T-helper 2 cell treated with Interferon-gamma antibody and Interleukin-4, amounts not matched to agents 100 ng/mL and 5 ng/mL, for 36 hours (primary cell): ENCODE results near the gene ALS2CL. TPM values are rescaled to one million over a fixed set of nuclear protein-coding genes. Genes with fewer than 3 reads are reported as not detected.

Experiments used
- intact Hi-C: fragments of 100-400 bp; cut with micrococcal nuclease; formaldehyde crosslinking; loops from one replicate; pipeline ENCODE4 v1.15.1; 2023
- total RNA-seq: library from RNA; stranded (reverse); gene quantifications from 2 replicates; pipeline ENCODE4 v1.2.3, GENCODE V29; 2022

ALS2CL gene
- total RNA-seq, 1 donor from 2014 or later = 3.5 TPM

DNA sequence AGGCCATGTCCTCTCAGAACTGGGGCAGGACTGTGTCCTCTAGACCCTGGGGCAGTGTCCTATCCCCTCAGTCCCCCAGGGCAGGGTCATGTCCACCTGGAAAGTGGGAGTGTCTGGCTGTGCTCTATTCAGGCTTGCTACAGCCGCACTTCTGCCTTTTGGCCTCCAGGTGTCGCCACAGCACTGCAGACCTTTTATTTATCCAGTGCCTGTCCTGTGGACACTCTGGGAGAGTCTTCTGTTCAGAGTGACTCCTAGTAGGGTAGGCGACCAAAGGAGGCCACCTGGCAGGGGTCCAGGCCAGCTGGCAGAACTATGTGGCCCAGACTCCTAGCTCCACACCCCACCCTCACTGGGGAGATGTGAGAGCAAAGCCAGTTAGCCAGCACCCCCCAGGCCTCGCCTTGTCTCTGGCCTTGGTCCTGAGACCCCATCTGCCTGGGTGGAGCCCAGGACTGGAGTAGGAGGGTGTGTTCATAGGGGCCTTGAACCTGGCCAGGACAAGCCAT is 11.6 kb upstream of the ALS2CL start:
- intact Hi-C loops = loop anchor here (1.0 to 2.0 kb wide), 2 partner anchors 190 to 666 kb away; no protein-coding TSS in a partner anchor

DNA sequence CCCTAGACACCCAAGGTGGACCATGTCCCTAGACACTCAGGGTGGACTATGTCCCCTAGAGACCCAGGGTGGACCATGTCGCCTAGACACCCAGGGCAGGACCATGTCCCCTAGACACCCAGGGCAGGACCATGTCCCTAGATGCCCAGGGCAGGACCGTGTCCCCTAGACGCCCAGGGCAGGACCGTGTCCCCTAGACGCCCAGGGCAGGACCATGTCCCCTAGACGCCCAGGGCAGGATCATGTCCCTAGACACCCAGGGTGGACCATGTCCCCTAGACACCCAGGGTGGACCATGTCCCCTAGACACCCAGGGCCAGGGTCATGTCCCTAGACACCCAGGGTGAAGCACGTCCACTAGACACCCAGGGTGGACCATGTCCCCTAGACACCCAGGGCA is 10.9 kb upstream of the ALS2CL start:
- intact Hi-C loops = loop anchor here (2.0 kb wide), 1 partner anchor 666 kb away; no protein-coding TSS in a partner anchor

DNA sequence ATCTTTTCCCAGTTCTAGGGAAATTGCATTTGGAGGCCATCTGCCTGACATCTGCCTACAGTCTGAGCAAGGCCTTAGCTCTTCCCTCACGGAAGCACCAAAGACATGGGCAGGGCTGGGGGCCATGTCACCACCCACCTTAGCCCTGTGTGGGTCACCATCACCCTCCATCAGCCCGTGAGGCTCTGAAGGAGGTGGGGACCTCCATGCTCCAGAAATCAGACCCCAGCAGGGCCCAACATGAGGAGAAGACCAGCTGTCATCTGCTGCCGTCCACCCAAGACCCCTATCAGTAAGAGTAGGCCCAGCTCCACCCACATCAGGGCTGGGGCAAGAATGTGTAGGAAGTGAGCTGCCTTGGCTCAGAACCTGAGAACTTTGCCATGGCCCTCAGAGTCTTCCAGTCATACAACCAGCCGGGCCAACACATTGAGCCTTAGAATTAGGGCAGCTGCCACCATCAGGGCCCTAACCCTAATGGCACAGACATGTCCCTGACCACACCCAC is 9.6 kb upstream of the ALS2CL start:
- intact Hi-C loops = no loop called here

DNA sequence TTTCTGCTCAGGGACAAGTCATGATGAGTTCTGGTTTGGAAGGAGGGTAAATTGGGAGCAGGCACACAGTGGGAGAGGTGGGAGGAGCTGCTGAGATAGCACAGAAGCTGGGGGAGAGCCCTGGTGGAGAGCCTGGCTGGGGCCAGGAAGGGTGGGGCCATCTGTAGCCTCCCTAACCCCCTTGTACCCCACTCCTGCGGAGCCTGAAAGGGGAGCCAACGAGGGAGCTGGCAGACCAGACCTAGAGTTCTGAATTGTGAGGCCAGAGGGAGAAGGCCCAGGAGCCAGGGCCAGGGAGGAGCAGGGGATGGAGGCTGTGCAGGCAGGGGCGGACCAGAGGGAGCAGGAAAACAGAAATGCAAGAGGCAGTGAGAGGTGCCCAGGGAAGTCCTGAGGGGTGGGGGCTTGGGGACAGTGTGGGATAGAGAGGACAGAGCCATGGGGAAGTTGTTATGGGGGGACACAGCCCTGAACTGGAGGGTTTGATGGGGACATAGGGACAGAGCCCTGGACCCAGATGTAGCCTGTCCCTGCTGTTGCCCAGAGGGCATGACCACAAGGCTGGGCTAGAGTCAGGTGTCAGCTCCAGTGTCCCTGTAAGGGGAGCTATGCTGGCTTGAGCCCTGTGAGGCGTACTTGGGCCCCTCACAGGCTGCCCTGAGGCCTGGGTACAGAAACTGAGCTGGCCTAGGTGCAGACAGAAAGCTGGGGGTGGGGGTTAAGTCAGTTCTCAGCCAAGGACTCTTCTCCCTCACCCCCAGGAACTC is 8.9 kb upstream of the ALS2CL start:
- intact Hi-C loops = no loop called here

DNA sequence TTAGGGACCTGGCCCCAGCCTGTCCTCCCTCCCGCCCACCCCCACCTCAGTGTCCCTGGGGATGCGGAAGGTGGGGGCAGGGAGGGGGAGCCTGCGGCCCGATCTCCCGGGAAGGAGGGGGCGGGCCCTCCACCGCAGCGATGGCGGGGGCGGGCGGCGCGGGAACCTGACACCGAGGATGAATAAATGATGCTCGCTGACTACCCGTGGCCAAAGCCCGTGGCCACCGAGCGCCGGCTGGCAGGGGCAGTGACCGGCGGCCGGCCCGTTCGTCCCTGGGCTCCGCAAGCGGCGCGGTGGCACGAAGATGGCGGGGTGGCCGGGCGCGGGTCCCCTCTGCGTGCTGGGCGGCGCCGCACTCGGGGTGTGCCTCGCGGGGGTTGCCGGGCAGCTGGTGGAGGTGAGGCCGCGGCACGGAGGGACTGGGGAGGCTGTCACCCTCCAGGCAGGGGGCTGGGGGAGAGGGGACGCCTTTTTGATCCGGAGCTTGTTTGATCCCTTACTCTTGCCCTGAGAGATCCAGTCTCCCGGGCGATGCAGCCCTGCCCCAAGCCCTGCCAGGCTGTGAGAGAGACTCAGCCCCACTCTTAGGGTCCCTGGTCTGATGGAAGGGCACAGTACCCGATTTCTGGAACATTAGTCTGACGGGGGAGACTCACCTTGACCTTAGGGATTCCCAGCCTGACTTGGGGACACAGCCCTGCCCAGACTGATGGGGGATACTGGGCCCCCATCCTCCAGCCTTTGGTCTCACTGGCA is 7.9 kb upstream of the ALS2CL start, which contains the start of gene TMIE:
Gene TMIE (plus strand): TSS at position 212 of the 759 bp plus-strand sequence. CDS start 96 bp downstream, at position 308.
- intact Hi-C loops = no loop called here

DNA sequence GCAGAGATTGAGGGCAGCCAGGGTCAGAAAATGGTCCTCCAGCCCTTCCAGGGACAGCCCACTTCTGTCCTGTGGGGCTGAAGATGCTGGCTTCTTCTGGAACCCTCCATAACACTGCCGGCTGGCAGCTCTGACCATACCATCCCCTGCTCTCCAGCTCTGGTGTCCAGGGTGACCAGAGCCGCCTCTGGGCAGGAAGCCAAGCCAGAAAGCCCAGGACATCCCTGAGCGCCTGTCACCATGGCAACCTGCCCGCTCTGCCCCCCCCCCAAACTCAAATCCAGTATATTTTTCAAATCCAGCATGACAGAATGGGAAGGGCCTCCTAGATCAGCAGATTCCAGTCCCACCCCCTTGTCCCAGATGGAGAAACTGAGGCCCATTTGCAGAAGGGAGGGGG is 7.3 kb upstream of the ALS2CL start:
- intact Hi-C loops = no loop called here

DNA sequence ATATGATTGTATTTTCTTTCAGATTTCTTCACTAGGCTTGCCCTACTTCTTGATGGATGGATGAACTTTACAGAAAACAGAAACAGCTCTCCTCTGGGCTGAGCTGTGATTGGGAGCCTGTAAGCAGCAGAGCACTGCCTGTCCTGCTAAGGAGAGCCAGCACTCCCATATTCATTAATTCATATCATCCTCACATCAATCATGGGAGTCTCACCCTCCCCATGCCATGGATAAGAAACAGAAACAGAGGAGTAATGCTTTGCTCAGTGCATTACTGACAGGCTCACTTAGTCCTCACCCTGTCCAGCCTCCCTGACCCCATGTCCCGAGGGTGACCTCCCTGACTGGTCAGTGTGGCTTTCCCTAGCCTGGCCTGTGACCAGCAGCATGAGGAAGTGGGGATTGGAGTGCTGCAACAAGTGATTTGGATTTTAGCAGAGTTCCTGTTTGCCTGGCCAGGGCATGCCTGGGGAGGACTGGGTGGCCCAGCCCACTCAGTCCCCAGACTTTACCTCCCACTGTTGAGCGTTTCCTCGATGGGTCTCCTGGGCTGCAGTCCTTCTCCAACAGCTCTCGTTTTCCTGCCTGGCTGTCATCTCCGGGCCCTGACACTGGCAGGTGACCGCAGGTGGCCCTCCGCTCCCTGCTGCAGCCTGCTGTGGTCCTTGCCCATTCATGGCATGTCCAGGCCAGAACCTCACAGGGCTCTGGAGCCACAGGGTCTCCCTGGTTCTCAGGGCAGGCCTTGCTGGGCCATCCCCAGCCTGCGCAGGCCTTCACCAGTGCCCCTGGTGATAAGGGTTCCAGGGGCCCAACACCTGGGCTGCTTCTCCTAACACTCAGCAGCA is 6.4 kb upstream of the ALS2CL start:
- intact Hi-C loops = loop anchor here (5.0 kb wide), 1 partner anchor 682 kb away; the partner anchor contains the start of gene PTPN23

DNA sequence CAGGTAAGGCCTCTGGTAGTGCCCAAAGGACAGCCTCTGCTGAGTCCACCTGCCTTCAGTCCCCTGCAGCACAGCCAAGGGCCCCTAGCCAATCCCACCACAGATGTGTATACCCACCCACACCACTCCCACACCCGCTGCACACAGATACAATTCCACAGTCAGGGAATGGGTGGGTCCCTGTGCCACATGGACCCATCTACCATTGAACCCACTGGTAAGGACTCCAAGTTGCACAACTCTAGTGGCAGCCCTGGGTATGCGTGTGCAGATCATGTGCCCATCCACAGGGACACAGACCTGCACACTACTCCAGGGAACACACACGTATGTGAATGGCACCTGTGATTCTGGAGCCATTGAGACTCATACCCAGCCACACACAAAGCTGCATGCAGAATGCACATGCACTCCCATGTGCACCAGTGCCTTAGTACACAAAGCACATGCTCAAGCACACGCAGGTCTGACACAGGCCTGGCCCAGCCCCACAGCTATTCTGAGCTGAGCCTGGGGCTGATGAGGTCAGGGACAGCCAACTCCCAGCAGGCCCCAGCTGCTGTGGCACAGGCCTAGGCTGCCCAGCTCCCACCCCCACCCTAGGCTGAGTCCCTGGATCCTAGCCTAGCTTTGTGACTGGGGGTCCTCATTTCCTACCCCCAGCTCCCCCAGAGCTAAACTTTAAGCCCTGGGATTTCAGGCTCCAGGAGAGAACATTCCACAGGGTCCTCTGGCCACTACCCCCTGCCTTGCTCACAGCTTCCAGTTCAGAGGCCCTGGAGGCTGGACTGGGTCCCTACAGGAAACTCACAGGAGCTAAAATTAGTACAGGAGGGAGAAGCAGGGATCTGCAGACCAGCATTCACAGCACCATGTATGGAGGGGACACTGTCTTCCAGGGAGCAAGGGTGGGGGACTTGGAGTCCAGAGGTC is 2.7 kb upstream of the ALS2CL start:
- intact Hi-C loops = loop anchor here (5.0 kb wide), 1 partner anchor 686 kb away; the partner anchor contains the start of gene PTPN23

DNA sequence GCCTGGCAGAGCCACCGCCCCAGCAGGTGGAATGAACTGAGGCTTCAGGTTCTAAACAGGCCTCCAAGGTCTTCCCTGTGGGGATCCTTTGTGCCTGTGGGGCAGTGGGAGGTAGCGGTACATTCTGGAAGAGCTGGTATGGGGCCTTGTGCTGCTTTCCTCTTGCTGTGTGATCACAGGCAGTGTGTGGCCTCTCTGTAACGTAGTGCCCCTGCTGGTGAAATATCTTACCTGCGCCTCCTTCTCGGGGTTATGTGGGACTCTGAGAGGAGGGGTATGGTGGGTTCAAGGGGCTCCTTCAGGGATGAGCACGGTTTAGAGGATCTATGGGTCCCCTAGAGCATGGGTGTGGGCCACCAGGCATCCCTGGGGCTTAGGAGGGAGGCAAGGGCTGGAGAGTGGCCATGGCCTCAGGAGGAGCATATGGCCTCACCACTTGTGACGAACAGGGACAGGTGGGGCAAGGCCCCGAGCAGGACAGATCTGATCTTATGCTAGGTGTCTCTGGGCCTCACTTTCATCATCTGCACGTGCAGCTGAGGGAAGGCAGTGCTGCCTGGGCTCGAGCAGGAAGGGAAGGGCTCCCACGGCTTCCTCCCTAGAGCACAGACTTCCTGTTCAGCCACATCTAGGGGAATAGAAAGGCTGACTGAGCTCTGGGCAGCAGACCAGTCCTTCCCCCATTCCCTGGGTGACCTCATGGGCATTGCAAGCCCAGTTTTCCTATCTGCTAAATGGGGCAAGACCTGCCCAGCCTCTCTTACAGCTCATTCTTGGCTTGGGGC is 1.9 kb upstream of the ALS2CL start:
- intact Hi-C loops = loop anchor here (5.0 kb wide), 1 partner anchor 687 kb away; the partner anchor contains the start of gene PTPN23

DNA sequence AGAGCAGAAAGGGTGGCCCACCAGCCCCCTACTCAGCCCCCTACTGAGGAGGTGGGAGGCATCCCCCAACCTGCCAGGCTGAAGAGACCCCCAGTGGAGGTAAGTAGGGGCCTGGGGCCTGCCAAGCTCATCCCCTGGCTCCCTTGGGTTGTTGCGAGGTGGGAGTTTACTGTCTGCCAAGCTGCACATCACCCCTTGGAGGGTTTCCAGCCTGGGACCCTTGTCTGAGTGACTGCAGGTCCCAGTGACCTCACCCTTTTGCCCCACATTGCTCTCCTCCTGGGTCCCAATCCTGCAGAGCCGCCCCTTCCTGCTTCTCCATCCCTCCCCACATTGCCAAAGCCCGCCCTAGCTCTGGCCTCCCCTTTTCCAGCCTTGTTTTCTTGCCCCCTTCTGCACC is 1.0 kb upstream of the ALS2CL start:
- intact Hi-C loops = no loop called here

DNA sequence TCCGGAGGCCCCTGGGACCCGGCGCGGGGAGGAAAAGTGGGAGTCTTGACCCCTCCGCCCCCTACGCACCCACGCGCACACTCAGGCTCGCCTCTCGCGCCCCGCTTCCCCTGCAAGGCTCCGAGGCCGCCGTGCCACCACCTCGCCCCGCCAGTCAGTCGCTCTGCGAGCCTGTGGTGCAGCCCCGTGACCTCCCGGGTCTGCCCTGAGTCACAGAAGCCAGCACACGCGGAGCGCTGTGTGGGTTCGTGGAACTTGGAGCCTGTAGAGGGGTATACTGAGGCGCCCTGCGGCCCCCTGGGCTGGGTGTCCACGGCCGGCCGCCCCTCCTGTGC is 380 bp upstream of the ALS2CL start:
- intact Hi-C loops = no loop called here

DNA sequence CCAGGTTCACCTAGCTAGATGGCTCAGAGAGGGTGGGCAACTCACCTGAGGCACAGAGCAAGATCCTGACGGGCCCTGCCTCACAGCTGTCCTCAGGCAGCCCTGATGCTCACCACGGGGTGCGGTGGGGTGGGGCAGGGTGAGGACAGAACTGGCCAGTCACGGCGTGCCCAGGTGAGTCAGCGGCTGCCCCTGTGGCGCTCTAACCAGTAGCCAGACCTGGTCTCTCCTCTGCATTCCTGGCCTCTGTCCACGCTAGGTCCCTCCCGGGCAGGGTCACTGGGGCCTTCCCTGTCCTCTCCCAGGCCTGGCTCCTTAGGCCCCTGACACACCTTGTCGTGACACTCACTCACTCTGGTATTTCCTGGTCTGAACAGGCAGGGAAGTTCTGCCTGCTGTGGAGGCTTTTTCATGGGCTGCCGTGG is 901 bp downstream of the ALS2CL start:
- intact Hi-C loops = no loop called here

DNA sequence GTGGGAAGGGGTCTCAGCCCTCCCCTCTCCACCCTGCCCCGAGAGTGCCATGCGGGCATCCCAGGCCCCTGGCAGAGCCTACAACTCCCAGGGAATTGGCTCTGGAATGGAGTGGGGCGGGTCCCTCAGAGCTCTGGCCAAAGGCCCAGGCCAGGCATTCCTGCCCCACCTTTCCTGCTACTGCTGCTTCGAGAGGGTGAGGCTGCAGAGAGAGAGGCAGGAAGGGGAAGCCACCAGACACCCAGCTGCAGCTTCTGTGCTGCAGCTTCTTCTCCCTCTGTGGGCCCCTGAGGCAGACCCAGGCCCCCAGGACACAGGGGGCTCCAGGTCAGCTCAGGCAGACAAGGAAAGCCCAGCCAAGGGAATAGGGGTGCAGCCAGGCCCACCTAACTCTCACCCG is 2.7 kb downstream of the ALS2CL start:
- intact Hi-C loops = no loop called here

DNA sequence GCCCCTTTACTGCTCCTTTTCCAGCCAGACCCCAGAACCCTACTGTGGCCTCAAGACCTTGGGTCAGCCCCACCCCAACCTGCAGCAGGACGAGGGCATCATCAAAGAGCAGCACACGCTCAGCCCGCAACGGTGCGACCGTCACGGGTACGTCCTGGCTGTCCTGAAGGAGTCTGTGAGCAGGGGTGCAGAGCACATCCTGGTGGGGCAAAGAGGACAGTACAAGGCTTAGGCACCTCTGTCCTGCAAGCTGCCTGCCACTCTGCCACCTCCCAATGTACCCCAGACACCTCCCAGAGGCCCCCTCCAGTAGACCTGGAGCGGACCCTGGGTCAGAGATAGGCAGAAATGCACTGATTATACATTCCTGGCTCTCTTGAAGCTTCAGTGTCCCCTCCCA is 8.0 kb downstream of the ALS2CL start:
- intact Hi-C loops = no loop called here

DNA sequence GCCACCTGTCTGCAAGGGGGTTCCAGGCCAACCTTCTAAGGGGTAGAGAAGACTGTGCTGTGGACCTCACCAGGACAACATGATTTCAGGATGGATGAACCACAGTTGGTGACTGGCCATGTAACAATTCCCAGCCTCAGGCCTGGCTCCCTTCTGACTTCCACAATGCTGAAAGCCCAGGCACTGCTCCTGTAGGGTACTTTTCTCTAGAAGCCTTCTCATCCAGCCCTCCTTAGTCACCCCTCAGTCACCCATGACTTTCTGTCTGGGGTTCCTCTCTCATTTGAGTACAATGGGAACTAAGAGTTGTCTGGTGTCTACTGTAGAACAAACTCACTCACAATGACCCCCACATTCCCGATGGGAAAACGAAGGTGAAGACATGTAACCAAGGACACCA is 8.6 kb downstream of the ALS2CL start:
- intact Hi-C loops = no loop called here

DNA sequence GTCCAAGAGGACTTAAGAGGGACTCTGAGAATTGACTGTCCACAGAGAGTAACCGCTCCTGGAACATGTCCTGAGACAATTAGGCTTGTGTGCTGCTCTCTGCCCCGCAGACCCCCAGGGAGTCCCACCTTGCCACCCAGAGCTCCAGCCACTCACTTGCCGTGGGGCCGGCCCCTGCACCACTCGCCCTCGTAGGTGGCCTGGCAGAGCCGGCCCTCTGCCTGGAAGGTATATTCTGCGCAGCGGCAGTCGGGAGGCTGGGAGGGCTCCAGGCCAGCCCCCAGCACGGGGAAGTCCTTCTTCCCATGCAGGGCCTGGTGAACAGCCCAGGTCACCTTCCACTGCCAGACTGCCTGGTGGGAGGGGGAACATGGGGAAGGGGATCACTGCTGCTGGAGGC is 10.5 kb downstream of the ALS2CL start:
- intact Hi-C loops = no loop called here

DNA sequence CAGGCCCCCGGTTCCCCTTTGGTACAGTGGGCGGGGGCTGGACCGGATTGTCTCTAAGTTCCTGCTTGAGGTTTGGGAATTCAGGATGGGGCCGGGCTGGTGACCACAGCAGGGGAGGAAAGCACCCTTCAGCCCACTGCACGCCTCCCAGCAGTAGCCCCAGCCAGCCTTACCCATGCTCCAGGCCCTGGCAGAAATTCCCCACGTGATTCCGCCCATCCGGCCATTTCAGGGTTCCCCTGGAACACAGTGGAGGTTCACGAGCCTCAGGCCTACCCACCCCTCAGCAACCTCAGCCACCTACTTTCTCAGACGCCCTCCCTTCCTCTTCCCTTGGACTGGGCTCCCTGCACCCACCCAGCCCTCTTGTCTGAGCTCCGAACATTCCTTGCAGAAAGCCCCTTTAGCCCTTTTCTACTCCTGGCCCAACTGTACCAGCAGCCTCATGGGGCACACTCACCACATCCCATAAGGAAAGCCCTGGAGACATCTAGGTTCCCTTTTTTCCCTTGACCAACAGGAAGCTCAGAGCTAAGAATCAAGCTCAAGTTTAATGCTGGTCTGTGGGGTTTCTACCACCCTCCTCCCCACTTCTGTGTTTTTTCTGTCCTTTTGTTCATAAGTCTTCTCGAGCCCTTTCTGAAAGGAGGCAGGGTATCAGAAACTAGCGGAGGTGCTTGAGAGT is 11.5 kb downstream of the ALS2CL start:
- intact Hi-C loops = no loop called here

DNA sequence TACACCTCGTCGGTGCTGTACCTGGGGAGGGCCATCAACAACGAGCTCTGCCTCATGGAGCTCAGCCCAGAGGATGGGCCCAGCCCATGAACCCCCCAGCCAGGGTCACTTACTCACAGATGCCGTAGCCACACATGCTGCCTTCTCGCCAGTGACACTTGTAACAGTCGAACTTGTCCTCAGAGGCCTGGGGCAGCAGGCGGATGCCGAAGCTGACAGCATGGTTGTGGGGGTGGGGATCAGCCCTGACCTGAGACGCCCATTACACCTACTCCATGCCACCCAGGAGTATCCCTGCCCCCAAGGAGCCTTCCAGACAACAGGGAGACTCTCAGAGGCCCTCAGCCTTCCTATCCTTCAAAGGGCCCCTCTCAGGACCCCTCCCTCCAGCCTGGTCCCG is 12.1 kb downstream of the ALS2CL start:
- intact Hi-C loops = no loop called here
